COLO668 (cell line): ENCODE data around the gene CDH4.

Experiments used
- DNase-seq: peaks from one replicate; lab custom pipeline; 2025; ENCODE audit not compliant: unreplicated experiment; lab: John Stamatoyannopoulos, UW

CDH4 gene

GRCh38 chr20:61912665-61913422, 660.8 kb downstream of the CDH4 start:
- no peak for DNase-seq

GRCh38 chr20:61913423-61914225, 661.6 kb downstream of the CDH4 start:
- DNase-seq: no peak

GRCh38 chr20:61915101-61915500, 663.0 kb downstream of the CDH4 start:
- no peak for DNase-seq

- DNase-seq: no peak
Measured at GRCh38 chr20:61916318-61916891, 664.3 kb downstream of the CDH4 start.

GRCh38 chr20:61917474-61918145, 665.5 kb downstream of the CDH4 start:
- DNase-seq: no peak

DNA sequence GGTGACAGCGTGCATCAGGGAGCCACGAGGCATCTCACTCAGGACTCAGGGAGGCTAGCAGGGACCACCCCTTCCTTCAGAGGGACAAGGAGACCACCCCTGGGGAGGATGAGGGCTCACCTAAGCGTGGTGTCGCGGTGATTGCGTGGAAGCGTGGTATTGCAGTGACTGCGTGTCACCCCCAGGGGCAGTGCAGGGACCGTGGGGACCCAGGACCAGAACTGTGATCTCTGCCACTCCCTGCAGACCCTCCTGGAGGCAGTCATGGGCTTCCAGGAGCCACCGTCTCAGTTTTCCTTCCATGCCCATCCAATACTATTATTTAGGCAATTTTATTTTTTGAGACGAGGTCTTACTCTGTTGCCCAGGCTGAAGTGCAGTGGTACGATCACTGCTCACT, 666.5 kb downstream of the CDH4 start:
- no peak for DNase-seq

- no peak for DNase-seq
Measured at GRCh38 chr20:61919239-61919638, 667.2 kb downstream of the CDH4 start.

DNA sequence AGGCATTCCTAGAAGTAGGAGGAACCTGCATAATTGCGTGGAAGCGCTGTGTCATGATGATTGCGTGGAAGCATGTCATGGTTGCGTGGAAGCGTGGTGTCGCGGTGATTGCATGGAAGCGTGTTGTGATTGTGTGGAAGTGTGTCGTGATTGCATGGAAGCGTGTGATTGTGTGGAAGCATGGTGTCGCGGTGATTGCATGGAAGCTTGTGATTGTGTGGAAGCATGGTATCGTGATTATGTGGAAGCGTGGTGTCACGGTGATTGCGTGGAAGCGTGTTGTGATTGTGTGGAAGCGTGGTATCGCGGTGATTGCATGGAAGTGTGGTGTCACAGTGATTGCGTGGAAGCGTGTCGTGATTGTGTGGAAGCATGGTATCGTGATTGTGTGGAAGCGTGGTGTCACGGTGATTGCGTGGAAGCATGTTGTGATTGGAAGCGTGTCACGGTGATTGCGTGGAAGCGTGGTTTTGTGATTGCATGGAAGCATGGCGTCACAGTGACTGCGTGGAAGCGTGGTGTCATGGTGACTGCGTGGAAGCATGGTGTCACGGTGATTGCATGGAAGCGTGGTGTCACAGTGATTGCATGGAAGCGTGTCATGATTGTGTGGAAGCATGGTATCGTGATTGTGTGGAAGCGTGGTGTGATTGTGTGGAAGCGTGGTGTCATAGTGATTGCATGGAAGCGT, 667.8 kb downstream of the CDH4 start:
- DNase-seq: no peak

GRCh38 chr20:61922411-61922810, 670.4 kb downstream of the CDH4 start:
- no peak for DNase-seq

- no peak for DNase-seq
Measured at GRCh38 chr20:61922936-61923335, 670.9 kb downstream of the CDH4 start.

DNA sequence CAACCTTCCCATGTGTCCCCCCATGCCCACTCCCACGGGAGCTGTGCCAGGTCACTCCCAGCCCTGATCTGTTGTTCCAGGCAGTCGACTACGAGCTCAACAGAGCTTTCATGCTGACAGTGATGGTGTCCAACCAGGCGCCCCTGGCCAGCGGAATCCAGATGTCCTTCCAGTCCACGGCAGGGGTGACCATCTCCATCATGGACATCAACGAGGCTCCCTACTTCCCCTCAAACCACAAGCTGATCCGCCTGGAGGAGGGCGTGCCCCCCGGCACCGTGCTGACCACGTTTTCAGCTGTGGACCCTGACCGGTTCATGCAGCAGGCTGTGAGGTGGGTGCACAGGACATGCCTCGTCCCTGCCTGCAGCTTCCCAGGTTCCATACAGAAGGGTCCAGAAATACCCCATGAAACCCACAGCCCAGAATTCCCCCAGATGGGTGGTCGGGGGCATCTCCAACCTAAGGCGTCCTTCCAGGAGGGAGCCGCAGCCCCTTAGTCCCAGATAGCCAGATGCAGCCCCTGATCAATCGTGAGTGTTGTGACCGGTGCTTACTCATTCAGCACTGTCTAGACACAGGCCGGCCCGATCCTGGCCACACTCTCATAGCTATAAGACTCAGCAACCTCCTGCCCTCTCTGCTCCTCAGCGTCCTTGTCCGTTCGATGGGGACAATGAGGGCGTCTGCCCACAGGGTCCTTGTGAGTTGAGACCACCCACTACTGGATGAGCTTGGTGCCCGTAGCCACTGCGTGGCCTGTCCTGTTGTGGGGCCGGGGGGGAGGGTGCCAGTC, 671.5 kb downstream of the CDH4 start:
- no peak for DNase-seq

DNA sequence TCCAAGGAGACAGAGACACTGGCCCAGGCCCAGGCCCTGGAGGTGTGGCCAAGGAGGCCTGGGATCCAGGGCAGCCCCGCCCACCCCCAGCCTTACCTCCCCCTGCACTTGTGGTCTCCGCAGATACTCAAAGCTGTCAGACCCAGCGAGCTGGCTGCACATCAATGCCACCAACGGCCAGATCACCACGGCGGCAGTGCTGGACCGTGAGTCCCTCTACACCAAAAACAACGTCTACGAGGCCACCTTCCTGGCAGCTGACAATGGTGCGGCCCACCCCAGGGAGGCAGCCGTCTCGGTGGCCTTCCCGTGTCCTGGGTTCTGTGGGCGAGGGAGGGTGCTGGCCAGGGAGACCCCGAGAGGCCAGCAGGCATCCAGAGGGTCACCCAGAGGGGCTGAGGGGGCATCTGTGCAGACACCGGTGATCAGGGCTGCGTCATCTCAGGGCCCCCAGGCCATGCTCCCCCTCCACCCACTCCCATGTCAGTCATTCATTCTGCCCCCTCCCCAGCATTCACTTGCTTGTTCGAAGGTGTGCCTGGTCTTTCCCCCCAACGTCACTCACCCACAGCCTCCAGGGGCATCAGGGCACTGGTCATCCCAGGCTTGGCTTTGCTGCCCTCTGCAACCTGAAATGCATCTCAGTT, 672.3 kb downstream of the CDH4 start:
- DNase-seq: no peak

DNA sequence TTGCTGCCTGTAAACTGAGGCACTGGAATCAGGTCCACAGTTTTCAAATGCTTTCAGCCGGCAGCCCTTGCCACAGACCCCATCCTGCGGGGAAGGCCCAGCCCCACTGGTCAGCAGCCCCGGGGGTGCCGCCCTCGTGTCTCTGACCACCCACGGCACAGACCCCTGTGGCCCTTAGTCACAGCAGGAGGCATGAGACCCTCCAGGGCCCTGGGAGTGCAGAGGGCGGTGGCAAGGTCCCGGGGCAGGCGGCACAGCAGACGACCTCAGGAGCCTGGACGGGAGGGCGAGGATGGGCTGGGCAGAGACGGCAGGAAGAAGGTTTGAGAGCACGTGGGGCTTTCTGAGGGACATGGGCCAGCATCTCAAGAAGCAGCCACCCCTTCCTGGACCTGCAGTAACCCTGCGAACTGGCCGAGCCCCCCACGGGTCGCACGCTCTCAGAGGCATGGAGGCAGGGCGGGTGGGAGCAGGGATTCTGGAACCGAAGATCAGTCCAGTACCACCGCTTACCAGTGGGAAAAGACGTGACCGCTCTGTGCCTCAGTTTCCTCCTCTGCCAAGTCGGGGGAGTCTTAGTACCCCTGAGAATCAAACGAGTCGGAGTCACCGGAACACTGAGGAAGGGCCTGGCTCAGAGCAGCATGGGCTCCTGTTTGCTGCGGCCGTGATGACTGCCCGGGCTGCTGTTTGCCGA, 672.9 kb downstream of the CDH4 start:
- DNase-seq: no peak

- DNase-seq: peak; percentile 38
Measured at GRCh38 chr20:61925555-61926252, 673.6 kb downstream of the CDH4 start.

DNA sequence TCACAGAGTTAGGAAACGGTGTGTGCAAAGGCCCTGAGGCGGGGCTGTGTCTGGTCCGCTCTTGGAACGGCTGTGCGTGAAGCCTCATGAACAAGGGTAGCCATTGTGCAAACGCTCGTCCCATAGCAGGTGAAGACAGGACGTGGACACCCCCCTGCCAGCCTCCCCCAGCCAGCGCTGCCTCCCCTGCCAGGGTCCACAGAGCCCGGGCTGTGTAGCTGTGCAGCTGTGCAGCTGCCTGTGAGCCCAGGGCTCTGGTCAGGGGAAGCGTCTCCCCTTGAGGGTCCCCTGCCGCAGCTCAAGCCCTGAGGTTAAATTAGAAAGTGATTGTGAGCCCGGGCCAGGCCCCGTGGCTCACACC, 674.2 kb downstream of the CDH4 start:
- no peak for DNase-seq

- DNase-seq: no peak
Measured at GRCh38 chr20:61926796-61927192, 674.7 kb downstream of the CDH4 start.

DNA sequence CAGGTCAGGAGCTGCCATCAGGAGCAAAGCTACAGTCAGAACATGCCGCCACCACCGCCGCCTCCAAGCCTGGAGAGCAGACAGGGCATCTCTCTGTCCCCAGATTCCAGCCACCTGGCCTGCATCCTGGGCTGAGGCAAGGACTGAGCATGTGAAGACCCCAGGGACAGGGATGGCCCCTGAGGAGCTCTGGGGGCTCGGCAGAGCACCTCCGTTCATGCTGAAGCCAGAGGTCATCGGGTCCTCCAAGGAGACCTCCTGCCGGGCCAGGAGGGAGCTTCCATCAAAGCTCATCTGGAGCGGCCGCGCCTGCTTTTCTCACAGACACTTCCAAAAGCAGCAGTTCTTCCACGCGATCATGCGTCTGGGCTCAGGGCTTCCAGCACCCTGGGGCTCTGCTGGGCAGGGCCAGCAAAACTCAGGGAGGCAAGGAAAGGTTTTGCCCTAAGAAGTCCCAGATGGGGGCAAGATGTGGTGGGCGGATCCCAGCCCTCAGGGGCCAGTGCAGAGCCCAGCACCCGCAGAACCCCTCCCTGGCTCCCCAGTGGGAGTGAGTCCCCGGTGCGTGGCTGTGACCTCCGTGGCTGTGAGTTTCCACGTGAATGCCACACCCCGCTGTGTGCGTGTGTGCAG, 675.2 kb downstream of the CDH4 start:
- DNase-seq: no peak
